GM18505 (cell line): ENCODE measurements around the gene HLCS.

Experiments
- ATAC-seq: cut with Tn5 transposase; IDR thresholded peaks from one replicate; pipeline ENCODE4 v1.9.1; 2021; ENCODE audit not compliant: unreplicated experiment
- POLR2A ChIP-seq: IDR thresholded peaks from 4 replicates; pipeline ENCODE4 v1.6.1; 2011; ENCODE audit warnings: borderline replicate concordance; ENCODE audit not compliant: insufficient read depth, insufficient read length; ENCODE audit errors: extremely low read depth

Gene HLCS

DNA sequence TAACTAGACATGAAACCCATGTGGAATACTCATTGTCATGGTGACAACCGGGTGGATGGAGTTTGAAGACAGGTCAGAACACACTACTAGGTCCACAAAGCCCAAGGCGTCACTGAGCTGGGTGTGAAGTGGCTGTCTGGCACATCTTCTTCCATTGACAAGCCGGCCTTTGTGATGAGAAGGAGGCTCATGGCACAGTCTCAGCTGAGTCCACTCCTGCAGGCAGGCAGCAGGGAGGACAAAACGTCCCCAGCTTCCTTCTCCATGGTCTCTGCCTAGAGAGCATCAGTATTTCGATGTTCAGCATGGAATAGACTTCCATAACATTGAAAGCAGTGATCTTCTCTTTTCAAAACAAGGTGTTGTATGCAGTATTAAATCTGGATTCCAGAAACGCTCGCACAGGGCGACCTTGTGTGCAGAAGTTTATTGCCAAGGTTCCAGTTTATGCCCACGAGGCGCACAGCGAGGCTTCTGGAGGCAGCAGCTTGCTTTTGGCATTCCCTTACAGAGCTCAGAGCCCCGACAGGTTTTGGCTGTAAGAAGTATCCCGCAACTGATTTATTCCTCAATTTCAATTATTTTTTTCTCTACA, 163.3 kb downstream of the HLCS start:
- ATAC-seq: no peak
- TF ChIP-seq POLR2A: no peak

DNA sequence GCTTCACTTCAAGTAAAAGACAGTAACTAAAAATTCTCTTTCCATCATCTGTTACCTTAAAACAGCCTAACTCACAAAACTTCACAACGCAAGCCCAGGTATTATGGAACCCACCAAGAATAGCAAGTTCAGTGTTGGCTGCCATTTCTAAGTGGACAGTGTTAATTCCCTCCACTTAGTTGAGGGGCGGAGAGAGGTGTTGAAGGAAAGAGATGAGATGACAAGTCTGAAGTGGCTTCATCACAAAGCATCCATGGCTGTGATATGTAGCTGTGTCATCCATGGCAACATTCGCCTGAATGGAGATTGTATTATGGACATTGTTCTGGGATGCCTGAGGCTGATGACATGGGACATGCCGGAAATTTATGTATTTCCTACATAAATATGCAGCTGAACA, 165.7 kb downstream of the HLCS start:
- ATAC-seq: no peak
- no peak for TF ChIP-seq POLR2A

DNA sequence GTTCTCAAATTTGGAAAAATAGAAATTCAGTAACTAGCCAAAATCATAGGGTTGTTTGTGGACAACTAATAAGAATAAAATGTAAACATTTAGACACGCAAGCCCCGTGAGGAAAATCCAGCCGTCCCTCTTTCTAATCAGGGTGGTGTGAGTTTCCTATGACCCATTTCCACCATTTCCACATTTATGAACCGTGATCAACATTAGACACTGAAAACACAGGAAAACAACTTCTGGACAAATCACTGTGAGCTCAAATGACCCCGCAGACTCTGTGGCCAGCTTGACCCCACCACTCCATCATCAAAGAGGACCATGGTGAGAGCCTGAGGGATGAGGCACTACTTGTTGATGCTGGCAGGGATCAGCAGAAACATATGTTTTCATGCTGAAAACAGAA, 166.6 kb downstream of the HLCS start:
- TF ChIP-seq POLR2A: no peak
- ATAC-seq: no peak

DNA sequence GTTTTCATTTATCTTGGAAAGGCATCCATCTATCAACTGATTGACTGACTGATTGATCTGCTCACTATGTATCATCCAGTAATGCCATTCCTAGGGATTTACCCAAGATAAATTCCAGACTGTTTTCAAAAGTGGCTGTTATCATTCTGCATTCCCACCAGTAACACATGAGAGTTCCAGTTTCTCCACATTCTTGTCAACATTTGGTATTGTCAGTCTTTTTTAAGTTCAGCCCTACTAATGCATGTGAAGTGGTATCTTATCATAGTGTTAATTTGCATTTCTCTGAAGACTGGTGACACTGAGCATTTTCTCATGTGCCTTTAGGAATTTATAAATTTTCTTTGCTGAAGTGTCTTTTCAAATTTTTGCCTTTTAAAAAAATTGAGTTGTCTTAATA, 168.0 kb downstream of the HLCS start:
- no peak for TF ChIP-seq POLR2A

DNA sequence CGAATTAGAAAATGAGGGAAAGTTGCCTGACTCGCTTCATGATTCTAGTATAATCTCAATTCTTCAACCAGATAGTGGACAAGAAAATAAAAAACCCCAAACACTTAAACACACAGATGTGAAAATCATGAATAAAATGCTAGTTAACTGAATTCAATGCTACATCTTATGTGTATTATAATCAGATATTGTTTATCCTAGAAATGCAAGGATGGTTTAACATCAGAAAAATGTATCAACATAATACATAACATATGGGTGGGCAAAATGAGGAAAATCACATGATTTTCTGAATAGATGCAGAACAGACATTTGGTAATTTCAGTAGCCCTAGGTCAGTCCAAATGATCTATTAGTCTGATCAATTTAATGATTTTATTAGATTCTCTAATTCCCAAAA, 170.4 kb downstream of the HLCS start:
- ATAC-seq: no peak
- no peak for TF ChIP-seq POLR2A

More for the DNA sequence above, 168.0 kb downstream of the HLCS start:
- ATAC-seq: no peak

DNA sequence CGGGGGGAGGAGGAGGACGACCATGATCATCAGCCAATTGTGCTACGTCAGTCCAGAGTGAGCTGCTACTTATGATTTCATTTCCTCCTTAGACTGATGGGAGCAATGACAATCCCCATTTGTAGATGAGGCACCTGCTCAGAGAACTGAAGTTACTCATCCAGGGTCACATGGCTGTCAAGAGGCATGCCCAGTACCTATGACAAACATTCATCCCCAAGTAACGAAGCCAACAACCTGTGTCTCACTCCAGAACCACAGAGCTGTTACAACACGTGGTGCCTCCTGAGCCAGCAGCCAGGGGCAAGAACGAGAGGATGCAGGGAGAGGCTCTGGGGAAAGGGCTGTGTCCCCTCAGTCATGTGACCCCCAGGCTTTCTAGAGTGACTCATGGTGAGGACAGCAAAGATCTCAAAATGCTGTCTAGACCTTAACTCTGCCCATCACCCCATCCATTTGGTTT, 173.9 kb downstream of the HLCS start:
- ATAC-seq: no peak
- no peak for TF ChIP-seq POLR2A

DNA sequence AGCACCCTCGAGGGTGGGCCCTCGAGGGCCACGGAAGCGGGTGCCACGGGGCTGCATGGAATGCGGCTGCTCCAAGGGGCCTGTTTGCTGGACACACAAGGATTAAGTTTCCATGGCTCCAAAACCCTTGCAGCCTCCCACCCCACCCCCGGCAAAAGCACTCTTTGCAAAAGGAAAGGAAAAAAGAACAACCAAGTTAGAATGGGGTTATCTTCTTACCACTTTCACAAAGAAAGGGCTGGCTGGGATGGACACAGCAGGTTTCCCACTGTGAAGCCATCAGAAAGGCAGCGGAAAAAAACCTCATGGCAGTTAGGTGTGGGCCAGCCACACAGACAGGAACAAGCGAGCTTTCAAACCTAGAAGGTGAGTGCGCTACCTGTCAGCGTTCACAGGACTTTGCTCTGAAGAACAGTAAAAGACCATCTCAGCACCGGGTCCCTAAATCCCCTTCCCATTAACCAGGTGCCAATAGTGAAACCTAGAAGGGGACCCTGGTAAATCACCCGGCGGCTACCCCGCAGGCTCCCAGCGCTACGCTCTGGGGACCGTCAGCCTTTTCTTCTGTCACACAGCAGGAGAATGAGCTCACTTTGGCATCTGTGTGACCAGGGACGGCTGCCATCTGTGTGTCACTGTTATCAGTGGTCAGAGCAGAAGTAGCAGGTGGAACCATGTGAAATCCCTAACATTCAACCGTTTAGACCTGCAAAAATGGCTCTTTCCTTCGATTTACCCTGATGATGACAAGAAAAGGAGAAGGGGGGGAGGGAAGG, 174.6 kb downstream of the HLCS start:
- no peak for ATAC-seq
- TF ChIP-seq POLR2A: no peak

DNA sequence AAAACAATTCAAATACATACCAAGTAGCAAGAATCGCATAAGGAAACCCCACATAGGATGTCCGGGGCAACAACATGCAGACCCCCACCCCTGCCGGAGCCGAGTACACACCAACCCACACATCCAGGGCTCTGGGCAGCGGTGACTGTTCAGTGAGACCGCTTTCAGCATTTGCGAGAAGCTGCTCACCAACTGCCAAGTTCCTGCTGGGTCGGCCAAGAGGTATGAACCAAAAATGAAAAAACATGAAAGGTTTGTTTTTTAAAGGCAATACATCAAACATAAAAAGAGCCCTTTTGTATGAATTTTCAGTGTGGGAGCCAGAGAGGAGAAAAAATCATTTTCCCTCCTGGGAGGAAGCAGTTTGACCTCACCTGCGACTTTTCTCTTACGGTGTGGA, 175.3 kb downstream of the HLCS start:
- ATAC-seq: no peak
- no peak for TF ChIP-seq POLR2A

DNA sequence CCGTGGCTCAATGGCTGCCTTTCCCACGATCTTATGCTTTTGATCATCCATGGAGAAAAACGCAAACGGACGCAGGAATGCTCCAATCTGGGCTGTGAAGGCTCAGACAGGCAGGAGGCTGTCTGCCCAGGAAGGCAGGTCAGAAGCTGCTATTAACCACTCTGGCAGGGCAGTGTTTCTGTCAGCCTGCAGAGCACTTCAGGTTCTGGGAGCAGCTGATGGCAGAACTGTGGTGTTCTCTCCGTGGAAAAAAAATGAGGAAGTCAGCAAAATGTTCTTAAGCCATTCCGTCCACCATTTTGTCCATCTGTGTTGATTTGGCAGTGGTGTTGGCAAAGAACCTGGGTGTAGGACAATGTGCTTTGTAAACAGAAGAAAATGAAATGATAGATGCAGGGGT, 175.9 kb downstream of the HLCS start:
- TF ChIP-seq POLR2A: no peak
- ATAC-seq: no peak

DNA sequence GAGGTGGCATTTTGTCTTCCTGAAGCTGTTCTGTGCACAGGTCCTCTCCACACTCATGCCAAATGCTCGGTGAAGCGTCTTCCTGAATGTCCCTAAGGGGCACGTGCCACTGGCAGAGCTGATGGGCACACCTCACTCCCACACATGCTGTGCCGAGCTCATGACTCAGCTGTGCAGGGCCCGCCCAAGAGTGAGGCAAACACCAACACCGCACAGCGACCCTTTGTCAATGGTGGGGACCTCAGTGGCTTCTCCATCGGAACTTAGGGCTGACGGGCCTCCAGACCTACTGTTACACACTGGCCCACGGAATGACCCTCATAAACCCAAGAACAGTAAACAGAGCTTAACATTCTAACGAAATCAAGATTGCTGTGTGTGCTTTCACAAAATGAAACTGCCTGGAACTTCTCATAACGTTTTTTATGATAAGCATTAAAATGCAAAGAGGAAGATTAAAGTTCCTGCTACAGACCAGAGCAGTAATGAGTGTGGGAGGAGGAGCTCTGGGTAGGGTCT, 178.3 kb downstream of the HLCS start:
- no peak for TF ChIP-seq POLR2A
- no peak for ATAC-seq

DNA sequence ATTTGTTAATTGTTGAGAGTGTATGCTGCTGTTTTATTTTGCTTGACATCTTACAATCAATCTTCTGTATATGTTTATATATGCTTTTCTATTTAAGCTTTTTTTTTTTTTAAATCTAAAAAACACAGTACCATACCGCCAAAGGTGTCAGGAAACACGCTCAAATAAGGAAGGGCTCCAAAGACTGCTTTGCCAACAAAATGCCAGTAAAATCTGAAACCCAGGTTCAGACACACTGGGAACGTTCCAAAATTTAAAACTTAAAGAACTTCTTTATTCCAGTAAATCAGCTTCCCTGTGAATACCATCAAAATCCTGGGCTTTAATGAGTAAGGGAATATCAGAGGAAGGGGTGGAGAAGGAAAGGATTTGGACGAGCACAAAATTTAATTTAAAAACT, 180.3 kb downstream of the HLCS start:
- TF ChIP-seq POLR2A: no peak
- no peak for ATAC-seq

DNA sequence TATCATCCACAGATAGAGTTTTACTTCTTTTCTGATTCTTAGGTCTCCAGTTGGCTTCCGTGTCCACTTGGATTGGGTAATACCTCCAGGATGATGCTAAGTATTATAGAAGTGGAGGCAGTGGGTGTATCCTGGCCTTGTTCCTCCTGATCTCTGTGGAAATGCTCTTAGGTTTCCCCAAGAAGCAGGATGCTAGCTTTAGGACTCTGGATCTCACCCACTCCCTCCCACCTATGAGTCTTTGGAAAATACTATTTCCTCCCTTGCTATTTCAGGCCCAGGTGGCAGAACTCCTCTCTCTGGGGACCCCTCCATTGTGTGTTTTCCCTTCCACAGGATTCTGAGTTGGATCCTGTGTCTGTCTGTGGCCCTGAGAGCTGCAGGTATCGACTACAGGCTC, 180.9 kb downstream of the HLCS start:
- ATAC-seq: no peak
- no peak for TF ChIP-seq POLR2A

DNA sequence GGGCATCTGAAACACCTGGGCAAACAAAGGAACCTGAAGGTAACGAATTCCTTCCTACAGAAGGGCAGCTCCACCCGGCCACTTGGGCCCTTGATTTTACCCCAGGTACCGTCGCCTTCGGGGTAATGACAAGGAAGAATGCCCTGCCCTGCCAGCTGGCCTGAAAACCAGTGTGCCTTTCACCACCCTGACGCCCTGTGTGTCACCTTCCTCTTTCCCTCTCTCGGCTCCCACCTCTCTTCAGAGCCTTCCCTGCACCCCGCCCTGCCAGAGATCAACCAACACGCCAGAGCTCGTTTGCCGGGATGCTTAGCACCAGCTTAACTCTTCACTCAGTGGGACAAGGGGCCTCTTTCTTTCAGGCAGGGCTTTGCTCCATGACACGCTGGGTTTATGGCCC, 181.5 kb downstream of the HLCS start:
- no peak for ATAC-seq

More for the DNA sequence above, 181.5 kb downstream of the HLCS start:
- TF ChIP-seq POLR2A: no peak
